Measurements from ENCODE around the gene CD1B.
"Not testable (repeated sequence)": the region's sequence is repeated elsewhere in the genome, so short reads cannot be mapped to it uniquely, and the experiment has no call there.

The CD1B gene

DNA sequence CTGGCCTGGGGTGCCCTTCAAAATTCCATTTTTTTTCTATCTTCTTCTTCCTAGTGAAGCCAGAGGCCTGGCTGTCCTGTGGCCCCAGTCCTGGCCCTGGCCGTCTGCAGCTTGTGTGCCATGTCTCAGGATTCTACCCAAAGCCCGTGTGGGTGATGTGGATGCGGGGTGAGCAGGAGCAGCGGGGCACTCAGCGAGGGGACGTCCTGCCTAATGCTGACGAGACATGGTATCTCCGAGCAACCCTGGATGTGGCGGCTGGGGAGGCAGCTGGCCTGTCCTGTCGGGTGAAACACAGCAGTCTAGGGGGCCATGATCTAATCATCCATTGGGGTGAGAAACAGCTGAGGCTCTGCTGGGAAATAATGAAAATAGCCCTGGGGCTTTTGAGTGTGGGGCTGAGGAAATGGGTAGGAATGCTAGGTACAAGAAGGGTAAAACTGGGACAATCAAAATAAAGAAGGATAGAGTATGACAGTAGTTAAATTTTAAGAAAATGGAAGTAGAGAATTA lies 24.5 kb upstream of the CD1B start (continued):
- no peak for TF ChIP-seq ZEB2 (tag by site-specific recombination; IDR thresholded peaks at IDR 0.05)

DNA sequence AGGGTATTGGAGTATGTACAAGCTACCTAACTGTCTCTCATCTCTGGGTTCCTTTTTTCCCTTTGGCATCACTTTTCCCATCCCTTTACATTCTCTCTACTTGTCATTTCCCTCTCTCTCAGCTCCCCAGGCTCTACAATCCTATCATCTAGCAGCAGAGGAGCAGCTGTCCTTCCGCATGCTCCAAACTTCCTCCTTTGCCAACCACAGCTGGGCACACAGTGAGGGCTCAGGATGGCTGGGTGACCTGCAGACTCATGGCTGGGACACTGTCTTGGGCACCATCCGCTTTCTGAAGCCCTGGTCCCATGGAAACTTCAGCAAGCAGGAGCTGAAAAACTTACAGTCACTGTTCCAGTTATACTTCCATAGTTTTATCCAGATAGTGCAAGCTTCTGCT lies 22.9 kb upstream of the CD1B start:
- CTCF ChIA-PET: interaction anchor here (0.6 kb wide), 1 partner anchor 19 kb away, joined by 4 read pairs; no protein-coding TSS in a partner anchor

DNA sequence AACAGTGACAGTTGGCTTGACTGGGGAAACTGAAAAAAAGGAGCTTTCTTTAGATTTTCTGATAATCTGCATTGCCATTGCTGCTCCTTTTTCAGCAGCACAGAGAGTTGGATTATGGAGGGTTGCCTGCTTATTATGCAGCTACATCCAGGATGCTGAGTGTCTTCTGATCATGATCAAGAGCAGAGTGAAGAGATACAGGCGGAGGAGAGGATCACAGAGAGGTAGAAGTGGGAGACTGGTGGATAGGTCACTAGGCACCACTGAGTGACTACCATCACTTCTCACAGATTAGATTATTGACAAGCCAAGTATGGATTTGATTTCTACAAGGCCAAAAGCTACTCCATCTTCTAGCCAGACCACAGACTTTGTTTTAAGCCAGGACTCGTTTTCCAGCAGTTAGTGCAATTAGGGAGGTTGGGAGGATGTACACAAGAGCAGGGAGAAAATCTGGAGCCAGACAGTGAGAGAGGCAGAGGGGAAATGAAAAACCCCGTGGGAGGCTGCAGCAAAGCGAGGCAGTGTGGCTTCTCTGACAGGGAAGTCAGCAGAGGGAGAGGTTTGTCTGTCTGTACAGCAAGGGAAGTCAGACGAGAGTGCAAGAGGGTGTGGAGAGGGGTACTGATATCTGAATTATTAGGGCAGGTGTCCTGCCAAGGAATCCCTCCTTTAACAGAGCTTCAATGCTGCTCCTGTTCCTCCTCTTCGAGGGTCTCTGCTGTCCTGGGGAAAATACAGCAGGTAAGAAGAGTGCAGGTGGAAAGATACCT lies 22.2 kb upstream of the CD1B start, which contains the start of gene CD1E:
Gene CD1E, plus strand, starts transcription at position 592 of the 773 bp plus-strand sequence. Its CDS starts 95 bp downstream, at position 687.
- CTCF ChIA-PET: interaction anchor here (0.6 to 0.7 kb wide), 3 partner anchors 18 to 795 kb away, joined by 3 to 4 read pairs (median 4); no protein-coding TSS in a partner anchor
- H3K36me3 ChIP-seq (ENCODE audit: control insufficient read depth in 2 of 2, insufficient read depth in 1 of 2, low read length in 2 of 2): no peaks in the 10 kb centered on the region
- no peak within 1 kb of the TSS for H3K27ac ChIP-seq (ENCODE audit: extremely low read depth, low read depth, low read length)
- H3K4me3 ChIP-seq (ENCODE audit: low read depth, low read length): no peak within 1 kb of the TSS
- no peaks in the 10 kb centered on the region for H3K4me1 ChIP-seq (ENCODE audit: control insufficient read depth, insufficient read depth, low read length)
- no peaks in the 10 kb centered on the region for H3K9me3 ChIP-seq (ENCODE audit: control insufficient read depth, insufficient read depth, low read depth, low read length)
- POLR2A ChIA-PET: no interaction called here
- TF ChIP-seq ZNF248 (tag by site-specific recombination; IDR thresholded peaks at IDR 0.05): no peak
- no peak for TF ChIP-seq ZNF169 (tag by site-specific recombination; IDR thresholded peaks at IDR 0.05)
- TF ChIP-seq ZNF10 (tag by site-specific recombination; IDR thresholded peaks at IDR 0.05): no peak
- TF ChIP-seq ZNF521 (tag by site-specific recombination; IDR thresholded peaks at IDR 0.05): no peak
- TF ChIP-seq ZNF664 (tag by site-specific recombination; IDR thresholded peaks at IDR 0.05): no peak
- TF ChIP-seq ZNF416 (tag by site-specific recombination; IDR thresholded peaks at IDR 0.05): no peak
- no peak for TF ChIP-seq ZNF629 (tag by site-specific recombination; IDR thresholded peaks at IDR 0.05)

More for the DNA sequence above, 22.9 kb upstream of the CD1B start:
- H3K9me3 ChIP-seq (ENCODE audit: control insufficient read depth, insufficient read depth, low read depth, low read length): no peaks in the 10 kb centered on the region
- TF ChIP-seq ZNF521 (tag by site-specific recombination; IDR thresholded peaks at IDR 0.05) (no peak), ZNF132 (tag by site-specific recombination; IDR thresholded peaks at IDR 0.05; ENCODE audit: borderline replicate concordance) (no peak), ZNF555 (tag by site-specific recombination; conservative IDR thresholded peaks at IDR 0.05) (no peak)
- TF ChIP-seq, protein P1, sequence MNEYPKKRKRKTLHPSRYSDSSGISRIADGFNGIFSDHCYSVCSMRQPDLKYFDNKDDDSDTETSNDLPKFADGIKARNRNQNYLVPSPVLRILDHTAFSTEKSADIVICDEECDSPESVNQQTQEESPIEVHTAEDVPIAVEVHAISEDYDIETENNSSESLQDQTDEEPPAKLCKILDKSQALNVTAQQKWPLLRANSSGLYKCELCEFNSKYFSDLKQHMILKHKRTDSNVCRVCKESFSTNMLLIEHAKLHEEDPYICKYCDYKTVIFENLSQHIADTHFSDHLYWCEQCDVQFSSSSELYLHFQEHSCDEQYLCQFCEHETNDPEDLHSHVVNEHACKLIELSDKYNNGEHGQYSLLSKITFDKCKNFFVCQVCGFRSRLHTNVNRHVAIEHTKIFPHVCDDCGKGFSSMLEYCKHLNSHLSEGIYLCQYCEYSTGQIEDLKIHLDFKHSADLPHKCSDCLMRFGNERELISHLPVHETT (tag by site-specific recombination; IDR thresholded peaks at IDR 0.05): no peak
- H3K4me3 ChIP-seq (ENCODE audit: low read depth, low read length): no peak overlapping the region
- H3K4me1 ChIP-seq (ENCODE audit: control insufficient read depth, insufficient read depth, low read length): no peaks in the 10 kb centered on the region
- no peaks in the 10 kb centered on the region for H3K36me3 ChIP-seq (ENCODE audit: control insufficient read depth in 2 of 2, insufficient read depth in 1 of 2, low read length in 2 of 2)
- H3K27ac ChIP-seq (ENCODE audit: extremely low read depth, low read depth, low read length): no peak overlapping the region
- POLR2A ChIA-PET: no interaction called here

DNA sequence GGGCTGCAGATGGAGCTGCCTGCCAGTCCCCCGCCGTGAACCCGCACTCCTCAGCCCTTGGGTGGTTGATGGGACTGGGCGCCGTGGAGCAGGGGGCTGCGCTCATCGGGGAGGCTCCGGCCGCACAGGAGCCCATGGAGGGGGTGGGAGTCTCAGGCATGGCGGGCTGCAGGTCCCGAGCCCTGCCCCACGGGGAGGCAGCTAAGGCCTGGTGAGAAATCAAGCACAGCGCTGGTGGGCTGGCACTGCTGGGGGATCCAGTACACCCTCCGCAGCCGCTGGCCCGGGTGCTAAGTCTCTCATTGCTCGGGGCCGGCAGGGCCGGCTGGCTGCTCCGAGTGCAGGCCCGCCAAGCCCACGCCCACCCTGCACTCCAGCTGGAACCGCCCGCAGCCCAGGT lies 17.6 kb upstream of the CD1B start:
- POLR2A ChIA-PET; H3K9me3 ChIP-seq (ENCODE audit: control insufficient read depth, insufficient read depth, low read depth, low read length); H3K36me3 ChIP-seq (ENCODE audit: control insufficient read depth in 2 of 2, insufficient read depth in 1 of 2, low read length in 2 of 2); H3K4me1 ChIP-seq (ENCODE audit: control insufficient read depth, insufficient read depth, low read length); H3K4me3 ChIP-seq (ENCODE audit: low read depth, low read length); CTCF ChIA-PET; H3K27ac ChIP-seq (ENCODE audit: extremely low read depth, low read depth, low read length): not testable (repeated sequence)

DNA sequence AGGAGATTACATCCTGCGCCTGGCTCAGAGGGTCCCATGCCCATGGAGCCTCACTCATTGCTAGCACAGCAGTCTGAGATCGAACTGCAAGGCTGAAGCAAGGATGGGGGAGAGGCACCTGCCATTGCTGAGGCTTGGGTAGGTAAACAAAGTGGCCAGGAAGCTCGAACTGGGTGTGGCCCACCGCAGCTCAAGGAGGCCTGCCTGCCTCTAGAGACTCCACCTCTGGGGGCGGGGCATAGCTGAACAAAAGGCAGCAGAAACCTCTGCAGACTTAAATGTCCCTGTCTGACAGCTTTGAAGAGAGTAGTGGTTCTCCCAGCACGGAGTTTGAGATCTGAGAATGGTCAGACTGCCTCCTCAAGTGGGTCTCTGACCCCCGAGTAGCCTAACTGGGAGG lies 5.1 kb upstream of the CD1B start:
- H3K9me3 ChIP-seq (ENCODE audit: control insufficient read depth, insufficient read depth, low read depth, low read length); H3K4me1 ChIP-seq (ENCODE audit: control insufficient read depth, insufficient read depth, low read length); H3K36me3 ChIP-seq (ENCODE audit: control insufficient read depth in 2 of 2, insufficient read depth in 1 of 2, low read length in 2 of 2); H3K27ac ChIP-seq (ENCODE audit: extremely low read depth, low read depth, low read length); CTCF ChIA-PET; POLR2A ChIA-PET; H3K4me3 ChIP-seq (ENCODE audit: low read depth, low read length): not testable (repeated sequence)

DNA sequence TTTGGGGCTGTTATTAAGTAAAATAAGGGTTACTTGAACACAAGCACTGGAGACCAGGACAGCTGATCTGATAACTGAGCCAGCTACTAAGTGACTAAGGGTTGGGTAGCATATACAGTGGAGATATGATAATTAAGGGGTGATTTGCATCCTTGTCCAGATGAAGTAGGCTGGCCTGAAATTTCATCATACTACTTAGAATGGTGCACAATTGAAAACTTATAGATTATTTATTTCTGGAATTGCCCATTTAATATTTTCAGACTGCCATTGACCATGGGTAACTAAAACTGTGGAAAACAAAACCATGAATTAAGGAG lies 3.8 kb upstream of the CD1B start:
- no peak for TF ChIP-seq ZNF677 (tag by site-specific recombination; IDR thresholded peaks at IDR 0.05)
- TF ChIP-seq, protein P2, sequence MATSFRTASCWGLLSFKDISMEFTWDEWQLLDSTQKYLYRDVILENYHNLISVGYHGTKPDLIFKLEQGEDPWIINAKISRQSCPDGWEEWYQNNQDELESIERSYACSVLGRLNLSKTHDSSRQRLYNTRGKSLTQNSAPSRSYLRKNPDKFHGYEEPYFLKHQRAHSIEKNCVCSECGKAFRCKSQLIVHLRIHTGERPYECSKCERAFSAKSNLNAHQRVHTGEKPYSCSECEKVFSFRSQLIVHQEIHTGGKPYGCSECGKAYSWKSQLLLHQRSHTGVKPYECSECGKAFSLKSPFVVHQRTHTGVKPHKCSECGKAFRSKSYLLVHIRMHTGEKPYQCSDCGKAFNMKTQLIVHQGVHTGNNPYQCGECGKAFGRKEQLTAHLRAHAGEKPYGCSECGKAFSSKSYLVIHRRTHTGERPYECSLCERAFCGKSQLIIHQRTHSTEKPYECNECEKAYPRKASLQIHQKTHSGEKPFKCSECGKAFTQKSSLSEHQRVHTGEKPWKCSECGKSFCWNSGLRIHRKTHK (tag by site-specific recombination; IDR thresholded peaks at IDR 0.05): no peak
- no peak for TF ChIP-seq ZNF501 (tag by site-specific recombination; IDR thresholded peaks at IDR 0.05)
- TF ChIP-seq, protein P3, sequence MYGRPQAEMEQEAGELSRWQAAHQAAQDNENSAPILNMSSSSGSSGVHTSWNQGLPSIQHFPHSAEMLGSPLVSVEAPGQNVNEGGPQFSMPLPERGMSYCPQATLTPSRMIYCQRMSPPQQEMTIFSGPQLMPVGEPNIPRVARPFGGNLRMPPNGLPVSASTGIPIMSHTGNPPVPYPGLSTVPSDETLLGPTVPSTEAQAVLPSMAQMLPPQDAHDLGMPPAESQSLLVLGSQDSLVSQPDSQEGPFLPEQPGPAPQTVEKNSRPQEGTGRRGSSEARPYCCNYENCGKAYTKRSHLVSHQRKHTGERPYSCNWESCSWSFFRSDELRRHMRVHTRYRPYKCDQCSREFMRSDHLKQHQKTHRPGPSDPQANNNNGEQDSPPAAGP (tag by site-specific recombination; IDR thresholded peaks at IDR 0.05): no peak
- no peak for TF ChIP-seq ZNF24 (tag by site-specific recombination; IDR thresholded peaks at IDR 0.05)
- TF ChIP-seq REPIN1 (tag by site-specific recombination; IDR thresholded peaks at IDR 0.05; ENCODE audit: low read depth): no peak
- ChIA-PET POLR2A (no interaction called here), CTCF (interaction anchor here (0.6 kb wide), 1 partner anchor 157 kb away, joined by 3 read pairs; no protein-coding TSS in a partner anchor)
- Histone ChIP-seq H3K4me1 (ENCODE audit: control insufficient read depth, insufficient read depth, low read length) (no peaks in the 10 kb centered on the region), H3K9me3 (ENCODE audit: control insufficient read depth, insufficient read depth, low read depth, low read length) (no peaks in the 10 kb centered on the region), H3K4me3 (ENCODE audit: low read depth, low read length) (no peak overlapping the region), H3K36me3 (ENCODE audit: control insufficient read depth in 2 of 2, insufficient read depth in 1 of 2, low read length in 2 of 2) (no peaks in the 10 kb centered on the region), H3K27ac (ENCODE audit: extremely low read depth, low read depth, low read length) (no peak overlapping the region)

Data from HEK293 (cell line).